Uterus (tissue), 4 donors: ENCODE data around the gene ARAP1. TPM values are rescaled to one million over a fixed set of nuclear protein-coding genes. Genes with fewer than 3 reads are reported as not detected.
"Not testable (repeated sequence)": the region's sequence is repeated elsewhere in the genome, so short reads cannot be mapped to it uniquely, and the experiment has no call there.

Experiments
- DNase-seq, 2 donors: peaks; one replicate each; pipeline ENCODE4 v3.0.0-alpha.2; 2019 to 2020
- H3K27ac ChIP-seq, 2 donors: fragments of 200-600 bp; sonication (generic); 1 replicate in 1 of 2; 2 replicates in 1 of 2; pipeline ENCODE4 v1.5.1; 2016 to 2018
- H3K27me3 ChIP-seq, 2 donors: fragments of 200-600 bp; sonication (generic); one replicate each; pipeline ENCODE4 v1.5.1; 2018 to 2019; ENCODE audit warnings: control low read depth in 1 of 2
- H3K36me3 ChIP-seq, 2 donors: fragments of 200-600 bp; sonication (generic); one replicate each; pipeline ENCODE4 v1.5.1; 2019; ENCODE audit warnings: control low read depth in 1 of 2
- H3K4me1 ChIP-seq, 2 donors: fragments of 200-600 bp; sonication (generic); one replicate each; pipeline ENCODE4 v1.5.1; 2018 to 2019; ENCODE audit warnings: control low read depth in 1 of 2
- H3K4me3 ChIP-seq, 2 donors: fragments of 200-600 bp; sonication (generic); 1 replicate in 1 of 2; 2 replicates in 1 of 2; pipeline ENCODE4 v1.5.1; 2018 to 2019; ENCODE audit warnings: mild to moderate bottlenecking in 1 of 2
- H3K9me3 ChIP-seq, 2 donors: fragments of 200-600 bp; sonication (generic); one replicate each; pipeline ENCODE4 v1.5.1; 2019; ENCODE audit warnings: control low read depth in 1 of 2
- CTCF ChIP-seq, 4 experiments: fragments of 200-600 bp in 2 of 4; fragments of 450-650 bp in 2 of 4; sonication (generic) in 2 of 4; IDR thresholded peaks; one replicate each; pipeline ENCODE4 v1.5.1; 2016 to 2019; ENCODE audit warnings: antibody characterized with exemption in 4 of 4, mild to moderate bottlenecking in 2 of 4, moderate library complexity in 1 of 4
- POLR2A ChIP-seq, 2 donors: fragments of 450-650 bp; IDR thresholded peaks; one replicate each; pipeline ENCODE4 v1.6.1; 2016; ENCODE audit warnings: antibody characterized with exemption in 2 of 2, mild to moderate bottlenecking in 1 of 2, moderate library complexity in 1 of 2
- intact Hi-C: fragments of 100-400 bp; cut with DNase I; formaldehyde crosslinking; loops from one replicate; pipeline ENCODE4 v1.15.1; 2023; ENCODE audit warnings: low total_unique reads
- total RNA-seq, 4 donors: library from RNA; depleted of rRNA in 3 of 4; stranded (reverse); fragments of >200 nt in 3 of 4; gene quantifications; one replicate each; pipeline versions ENCODE4 v1.1.0 to v1.2.4, GENCODE V29; 2014 to 2023
- donor health status: DM: yes; HTN: yes; CAD: no.

Gene ARAP1
- total RNA-seq, 4 donors from 2014 or later, result 21.3 to 222 (median 70.4) TPM

DNA sequence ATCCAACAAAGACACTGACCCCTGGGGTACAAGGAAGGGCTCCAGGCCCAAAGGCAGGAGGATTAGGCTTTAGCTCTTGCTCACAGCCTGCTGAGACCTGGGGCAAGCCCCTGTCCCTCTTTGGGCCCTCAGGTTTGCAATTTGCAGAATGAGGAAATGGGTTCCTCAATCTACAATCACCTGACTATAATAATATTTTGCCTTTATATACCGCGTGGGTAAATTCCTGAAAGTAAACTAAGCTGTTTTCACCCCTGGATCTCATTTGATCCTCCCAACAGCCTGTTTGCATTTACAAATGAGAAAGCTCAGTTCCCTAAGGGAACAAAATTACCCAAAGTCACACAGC lies 40.8 kb upstream of the ARAP1 start:
- Histone ChIP-seq H3K4me3 (peak overlapping the region; percentile 61 to 62), H3K9me3 (no peaks in the 10 kb centered on the region), H3K36me3 (no peaks in the 10 kb centered on the region), H3K27ac (peak overlapping the region; percentile 95 to 100), H3K27me3 (no peaks in the 10 kb centered on the region), H3K4me1 (peaks cover 8 to 9% of the 10 kb centered on the region in 2 donors)
- intact Hi-C loops, result no loop called here
- DNase-seq, result no peak
- TF ChIP-seq POLR2A (IDR thresholded peaks at IDR 0.05), result no peak
- TF ChIP-seq CTCF (IDR thresholded peaks at IDR 0.05), result no peak

- Histone ChIP-seq H3K9me3 (no peaks in the 10 kb centered on the region), H3K4me1 (peaks cover 8 to 9% of the 10 kb centered on the region in 2 donors), H3K36me3 (no peaks in the 10 kb centered on the region), H3K4me3 (peak overlapping the region in 1 of 2 donors; percentile 2), H3K27me3 (no peaks in the 10 kb centered on the region), H3K27ac (peak overlapping the region; percentile 95 to 100)
- intact Hi-C loops, result no loop called here
- no peak for DNase-seq
- TF ChIP-seq POLR2A (IDR thresholded peaks at IDR 0.05) (no peak), CTCF (IDR thresholded peaks at IDR 0.05) (no peak)
Measured at GRCh38 chr11:72792437-72793021, 40.3 kb upstream of the ARAP1 start.

- H3K9me3 ChIP-seq, H3K4me3 ChIP-seq, DNase-seq, H3K27me3 ChIP-seq, H3K36me3 ChIP-seq, intact Hi-C loops, H3K4me1 ChIP-seq: not testable (repeated sequence)
- H3K27ac ChIP-seq, result peak overlapping the region in 1 of 2 donors; percentile 78
Measured at GRCh38 chr11:72791228-72791627, 39.0 kb upstream of the ARAP1 start.

- Histone ChIP-seq H3K9me3 (no peaks in the 10 kb centered on the region), H3K4me3 (no peak overlapping the region), H3K36me3 (no peaks in the 10 kb centered on the region), H3K27ac (peak overlapping the region; percentile 55 to 78), H3K27me3 (no peaks in the 10 kb centered on the region), H3K4me1 (peaks cover 8 to 9% of the 10 kb centered on the region in 2 donors)
- intact Hi-C loops, result loop anchor here (5.0 kb wide), 1 partner anchor 67 kb away; no protein-coding TSS in a partner anchor
- TF ChIP-seq POLR2A (IDR thresholded peaks at IDR 0.05) (no peak), CTCF (IDR thresholded peaks at IDR 0.05) (no peak)
- DNase-seq, result peak in 1 of 2 donors; percentile 70
Measured at GRCh38 chr11:72789493-72790131, 37.4 kb upstream of the ARAP1 start.

- TF ChIP-seq POLR2A (IDR thresholded peaks at IDR 0.05) (no peak), CTCF (IDR thresholded peaks at IDR 0.05) (no peak)
- Histone ChIP-seq H3K9me3 (no peaks in the 10 kb centered on the region), H3K4me1 (peaks cover 7 to 8% of the 10 kb centered on the region in 2 donors), H3K36me3 (no peaks in the 10 kb centered on the region), H3K27me3 (no peaks in the 10 kb centered on the region), H3K27ac (no peak overlapping the region), H3K4me3 (no peak overlapping the region)
- intact Hi-C loops, result loop anchor here (5.0 kb wide), 1 partner anchor 66 kb away; no protein-coding TSS in a partner anchor
- DNase-seq, result no peak
Measured at GRCh38 chr11:72788241-72788640, 36.0 kb upstream of the ARAP1 start.
